ENCODE data around the gene MKI67. TPM values are rescaled to one million over a fixed set of nuclear protein-coding genes. Genes with fewer than 3 reads are reported as not detected.

The MKI67 gene
- total RNA-seq, 1 experiment from 2014 or later = 90.0 TPM

DNA sequence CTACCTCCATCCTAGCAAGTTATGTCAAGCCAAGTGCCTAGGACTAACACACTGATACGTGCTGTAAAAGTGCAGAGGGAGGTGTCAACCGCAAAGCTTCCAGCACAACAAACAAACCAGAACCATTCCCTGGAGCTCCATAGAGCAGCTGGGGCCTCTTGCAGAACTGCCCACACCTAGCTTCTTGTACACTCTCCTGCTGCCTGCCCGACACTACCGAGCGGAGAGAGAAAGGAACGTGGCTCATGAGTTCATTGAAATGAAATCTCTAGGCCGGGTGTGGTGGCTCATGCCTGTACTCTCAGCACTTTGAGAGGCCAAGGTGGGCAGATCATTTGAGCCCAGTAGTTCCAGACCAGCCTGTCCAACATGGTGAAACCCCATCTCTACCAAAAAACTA lies 73.5 kb downstream of the MKI67 start:
- H3K4me1 ChIP-seq = no peaks in the 10 kb centered on the region
- DNase-seq = no peak
- H3K4me3 ChIP-seq = no peak overlapping the region
- no peaks in the 10 kb centered on the region for H3K27me3 ChIP-seq
- no peaks in the 10 kb centered on the region for H3K36me3 ChIP-seq
- no peak overlapping the region for H3K27ac ChIP-seq
- no peaks in the 10 kb centered on the region for H3K9me3 ChIP-seq (replicated peaks)

DNA sequence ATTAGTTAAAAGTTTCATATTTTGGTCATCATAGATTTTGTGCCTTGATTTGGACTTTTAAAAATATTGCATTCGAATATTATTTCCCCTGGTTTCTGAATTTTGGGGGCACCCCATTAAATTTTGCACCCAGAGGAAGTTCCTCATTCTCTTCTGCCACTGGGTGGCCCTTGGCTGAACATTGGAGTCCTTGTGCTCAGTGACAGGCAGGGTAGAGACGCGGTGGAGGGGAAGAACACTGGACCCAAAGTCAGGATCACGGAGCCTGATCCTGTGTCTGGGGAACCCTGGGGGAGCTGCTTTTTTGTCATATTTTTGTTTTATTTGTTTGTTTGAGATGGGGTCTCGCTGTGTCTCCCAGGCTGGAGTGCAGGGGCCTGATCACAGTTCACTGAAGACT lies 74.7 kb downstream of the MKI67 start:
- no peak for DNase-seq

DNA sequence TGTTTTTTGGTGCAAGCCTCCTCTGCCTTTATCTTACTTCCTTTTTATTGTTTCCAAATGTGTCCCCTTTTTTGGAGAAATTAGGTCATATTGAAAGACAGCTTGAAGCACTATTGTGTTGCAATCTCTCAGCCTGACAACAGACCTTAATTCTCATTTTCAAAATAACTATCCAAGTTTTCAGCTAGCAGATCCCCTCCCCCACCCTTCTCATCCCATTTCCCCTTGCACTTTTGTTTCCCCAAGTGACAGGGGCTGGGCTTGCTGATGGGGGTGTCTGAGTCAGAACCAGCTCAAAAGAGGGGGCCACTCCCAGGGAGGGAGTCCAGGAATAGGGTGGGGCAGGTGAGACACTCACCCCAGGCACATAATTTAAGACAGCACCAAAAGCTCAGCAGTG lies 75.3 kb downstream of the MKI67 start:
- H3K4me1 ChIP-seq = no peaks in the 10 kb centered on the region
- no peaks in the 10 kb centered on the region for H3K36me3 ChIP-seq
- H3K4me3 ChIP-seq = no peak overlapping the region
- H3K9me3 ChIP-seq (replicated peaks) = no peaks in the 10 kb centered on the region
- H3K27me3 ChIP-seq = no peaks in the 10 kb centered on the region
- no peak for DNase-seq
- H3K27ac ChIP-seq = no peak overlapping the region

More for the DNA sequence above, 74.7 kb downstream of the MKI67 start:
- Histone ChIP-seq H3K36me3 (no peaks in the 10 kb centered on the region), H3K4me1 (no peaks in the 10 kb centered on the region), H3K27ac (no peak overlapping the region), H3K4me3 (no peak overlapping the region), H3K27me3 (no peaks in the 10 kb centered on the region), H3K9me3 (replicated peaks) (no peaks in the 10 kb centered on the region)

DNA sequence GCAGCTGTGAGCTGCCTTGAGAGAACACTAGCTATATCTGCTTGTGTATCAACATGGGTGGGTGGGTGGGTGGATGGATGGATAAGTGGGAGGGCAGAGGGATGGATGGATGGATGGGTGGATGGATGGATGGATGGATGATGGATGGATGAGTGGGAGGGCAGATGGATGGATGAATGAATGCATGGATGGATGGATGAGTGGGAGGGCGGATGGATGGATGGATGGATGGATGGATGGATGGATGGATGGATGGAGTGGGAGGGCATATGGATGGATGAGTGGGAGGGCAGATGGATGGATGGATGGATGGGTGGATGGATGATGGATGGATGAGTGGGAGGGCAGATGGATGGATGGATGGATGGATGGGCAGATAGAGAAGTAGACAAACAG lies 76.1 kb downstream of the MKI67 start:
- Histone ChIP-seq H3K9me3 (replicated peaks) (no peaks in the 10 kb centered on the region), H3K27me3 (no peaks in the 10 kb centered on the region), H3K4me3 (no peak overlapping the region), H3K27ac (no peak overlapping the region), H3K36me3 (no peaks in the 10 kb centered on the region), H3K4me1 (no peaks in the 10 kb centered on the region)
- DNase-seq = no peak

DNA sequence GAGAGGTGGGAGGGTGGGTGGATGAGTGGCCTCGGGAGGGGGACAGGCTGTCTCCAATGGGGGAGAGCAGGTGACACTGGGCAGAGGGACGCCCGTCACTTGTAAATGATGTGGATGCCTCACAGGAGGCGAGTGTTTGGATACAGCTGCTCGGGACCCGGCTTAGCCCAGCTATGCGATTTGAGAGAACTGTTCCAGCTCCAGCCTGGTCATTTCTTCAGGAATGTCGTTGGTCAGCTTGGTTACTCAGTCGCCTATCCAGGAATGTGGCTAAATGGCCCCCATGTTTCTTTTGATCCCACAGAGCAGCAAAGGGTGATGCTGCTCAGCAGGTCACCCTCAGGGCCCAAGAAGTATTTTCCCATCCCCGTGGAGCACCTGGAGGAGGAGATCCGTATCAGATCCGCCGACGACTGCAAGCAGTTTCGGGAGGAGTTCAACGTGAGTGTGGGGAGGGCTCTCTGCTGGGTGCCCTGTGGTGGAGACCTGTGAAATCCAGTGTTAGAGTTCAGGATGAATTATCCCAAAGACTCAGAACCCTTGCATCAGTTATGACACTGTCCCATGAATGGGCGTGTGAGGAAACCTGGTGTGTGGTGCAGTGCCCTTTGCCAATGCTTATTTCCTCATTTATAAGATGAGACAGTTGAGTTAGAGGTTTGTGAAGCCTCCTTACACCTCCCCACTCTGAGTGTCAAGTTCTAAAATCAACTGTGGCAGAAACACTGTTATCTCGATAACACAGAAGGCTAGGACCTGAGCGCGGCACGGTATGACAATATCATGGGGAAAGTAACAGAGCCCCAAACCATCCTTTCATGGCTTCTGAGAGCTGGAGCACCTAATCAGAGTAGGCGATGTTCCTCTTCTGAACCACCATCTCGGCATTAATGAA lies 76.8 kb downstream of the MKI67 start:
- Histone ChIP-seq H3K9me3 (replicated peaks) (no peaks in the 10 kb centered on the region), H3K4me1 (no peaks in the 10 kb centered on the region), H3K27ac (no peak overlapping the region), H3K36me3 (no peaks in the 10 kb centered on the region), H3K27me3 (no peaks in the 10 kb centered on the region), H3K4me3 (no peak overlapping the region)
- DNase-seq = no peak

DNA sequence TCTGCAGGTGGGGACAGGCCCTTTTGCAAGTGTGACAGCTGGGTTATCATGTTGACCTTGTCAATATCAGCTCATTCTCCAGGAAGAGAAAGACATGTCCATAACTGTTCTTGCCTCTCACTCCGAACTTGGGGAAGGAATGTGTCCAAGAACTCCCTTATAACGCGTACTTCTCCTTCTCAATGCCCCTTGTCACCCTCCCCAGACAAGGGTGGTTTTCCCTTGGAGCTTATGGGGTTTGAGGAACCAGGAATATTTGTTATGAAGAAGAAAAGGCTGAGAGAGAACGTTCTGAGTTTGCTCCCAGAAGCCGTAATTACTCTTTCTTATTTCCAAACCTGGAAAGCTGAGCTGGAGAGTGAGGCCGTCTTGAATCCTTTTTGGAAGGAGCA lies 77.4 kb downstream of the MKI67 start:
- DNase-seq = no peak
- Histone ChIP-seq H3K27ac (no peak overlapping the region), H3K9me3 (replicated peaks) (no peaks in the 10 kb centered on the region), H3K4me3 (no peak overlapping the region), H3K27me3 (no peaks in the 10 kb centered on the region), H3K36me3 (no peaks in the 10 kb centered on the region), H3K4me1 (no peaks in the 10 kb centered on the region)

DNA sequence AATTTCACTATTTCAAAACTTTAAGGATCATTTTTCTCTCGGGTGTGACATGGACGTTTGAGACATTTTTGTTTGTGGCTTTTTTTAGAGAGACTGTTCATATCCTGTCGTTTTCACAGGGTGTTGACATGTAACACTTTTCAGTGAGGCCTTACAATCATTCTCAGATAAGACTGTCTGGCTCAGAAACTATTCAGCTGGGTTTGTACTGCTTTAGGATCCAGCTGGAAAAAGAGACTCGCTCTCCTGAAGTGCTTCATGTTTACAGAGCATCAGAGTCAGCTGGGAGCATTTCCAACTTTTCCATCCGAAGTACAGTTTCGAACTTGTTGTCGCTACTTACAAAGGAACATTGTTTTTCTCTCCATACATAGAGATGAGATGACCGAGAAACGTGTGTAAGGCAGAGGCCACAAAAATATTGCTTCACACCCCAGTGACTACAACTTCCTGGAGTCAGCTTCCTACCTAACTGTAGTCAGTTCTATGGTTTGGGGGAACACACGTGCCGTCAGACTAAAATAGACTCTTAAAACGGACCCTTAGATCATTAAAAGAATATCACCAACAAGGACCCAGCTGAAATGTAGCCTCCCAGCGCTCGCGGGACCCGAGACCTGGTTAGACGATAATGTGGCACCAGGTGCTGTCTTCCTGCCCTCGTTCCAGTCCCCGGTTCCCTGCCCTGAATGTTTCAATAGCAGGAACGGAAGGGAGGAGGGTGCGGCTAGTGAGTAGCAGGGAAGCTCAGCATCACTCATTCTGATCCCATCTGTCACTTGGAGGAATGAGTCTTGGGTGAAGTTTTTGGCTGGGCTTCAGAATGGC lies 78.0 kb downstream of the MKI67 start:
- Histone ChIP-seq H3K36me3 (no peaks in the 10 kb centered on the region), H3K27me3 (no peaks in the 10 kb centered on the region), H3K4me3 (no peak overlapping the region), H3K9me3 (replicated peaks) (no peaks in the 10 kb centered on the region), H3K27ac (no peak overlapping the region), H3K4me1 (no peaks in the 10 kb centered on the region)
- DNase-seq = no peak

DNA sequence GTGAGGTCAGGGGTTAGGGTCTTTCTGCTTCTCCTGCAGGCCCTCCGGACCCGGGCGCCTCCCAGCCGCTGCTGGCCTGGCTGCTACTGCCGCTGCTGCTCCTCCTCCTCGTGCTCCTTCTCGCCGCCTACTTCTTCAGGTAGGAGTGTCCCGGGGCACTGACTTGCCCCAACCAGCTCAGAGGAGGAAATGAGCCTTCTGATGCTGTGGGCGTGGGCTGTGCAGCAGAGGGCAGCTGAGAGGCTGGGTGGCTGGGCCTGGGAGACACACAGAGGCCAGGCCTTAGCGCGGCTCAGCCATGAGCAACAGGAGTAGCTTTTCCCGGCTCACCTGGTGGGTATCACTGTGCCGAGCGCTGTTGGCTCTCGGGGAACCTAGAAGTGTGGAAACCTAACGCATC lies 78.9 kb downstream of the MKI67 start:
- no peaks in the 10 kb centered on the region for H3K4me1 ChIP-seq
- no peaks in the 10 kb centered on the region for H3K27me3 ChIP-seq
- no peaks in the 10 kb centered on the region for H3K36me3 ChIP-seq
- no peak overlapping the region for H3K27ac ChIP-seq
- no peak overlapping the region for H3K4me3 ChIP-seq
- no peak for DNase-seq
- H3K9me3 ChIP-seq (replicated peaks) = no peaks in the 10 kb centered on the region

DNA sequence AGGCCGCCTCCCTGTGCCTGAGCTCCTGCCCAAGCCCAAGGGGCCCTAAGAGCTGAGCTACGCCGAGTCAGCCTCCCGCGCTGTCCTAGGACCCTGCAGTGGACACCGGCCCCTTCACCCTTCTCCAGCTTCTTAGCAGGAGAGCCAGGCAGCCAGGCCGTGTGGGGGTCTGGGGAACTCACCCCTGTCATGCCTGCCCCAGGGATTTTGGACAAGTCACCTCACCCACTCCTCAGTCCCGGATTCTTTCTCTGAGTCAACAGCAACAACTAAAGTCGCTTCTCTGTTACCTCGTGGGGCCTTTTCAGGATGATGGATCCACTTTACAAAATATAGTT lies 79.3 kb downstream of the MKI67 start:
- no peak for DNase-seq
- H3K36me3 ChIP-seq = no peaks in the 10 kb centered on the region
- H3K4me1 ChIP-seq = no peaks in the 10 kb centered on the region; the same call in 1 of the 2 replicates
- no peak overlapping the region for H3K4me3 ChIP-seq
- no peaks in the 10 kb centered on the region for H3K27me3 ChIP-seq
- no peak overlapping the region for H3K27ac ChIP-seq
- H3K9me3 ChIP-seq (replicated peaks) = no peaks in the 10 kb centered on the region

Other genes starting within 250 kb of the MKI67 start
- not detected in 2 replicates for gene CLRN3, start 233.5 kb downstream of the MKI67 start, total RNA-seq (2014; rRNA removed; shearing (Covaris generic))
- gene PTPRE, start 219.3 kb downstream of the MKI67 start, total RNA-seq (2014; rRNA removed; shearing (Covaris generic)) = 5.2 and 5.3 TPM in 2 replicates

Measured in SJCRH30 (cell line).